Right lobe of liver (tissue), 4 donors: ENCODE results near the gene UCHL5.

Experiments
- CTCF ChIP-seq, 4 donors: fragments of 200-600 bp in 3 of 4; fragments of 450-650 bp in 1 of 4; IDR thresholded peaks; one replicate each; pipeline versions ENCODE4 v1.5.1 to v1.8.0; 2016 to 2022; ENCODE audit warnings: antibody characterized with exemption in 4 of 4, mild to moderate bottlenecking in 2 of 4
- POLR2A ChIP-seq: fragments of 450-650 bp; IDR thresholded peaks from one replicate; pipeline ENCODE4 v1.6.1; 2017; ENCODE audit warnings: antibody characterized with exemption, mild to moderate bottlenecking
- donor health status: DM: no; HTN: no; CAD: no.
- donor health status: DM: no; HTN: no; CAD: no.
- donor health status: DM: no; HTN: yes; CAD: no.

DNA sequence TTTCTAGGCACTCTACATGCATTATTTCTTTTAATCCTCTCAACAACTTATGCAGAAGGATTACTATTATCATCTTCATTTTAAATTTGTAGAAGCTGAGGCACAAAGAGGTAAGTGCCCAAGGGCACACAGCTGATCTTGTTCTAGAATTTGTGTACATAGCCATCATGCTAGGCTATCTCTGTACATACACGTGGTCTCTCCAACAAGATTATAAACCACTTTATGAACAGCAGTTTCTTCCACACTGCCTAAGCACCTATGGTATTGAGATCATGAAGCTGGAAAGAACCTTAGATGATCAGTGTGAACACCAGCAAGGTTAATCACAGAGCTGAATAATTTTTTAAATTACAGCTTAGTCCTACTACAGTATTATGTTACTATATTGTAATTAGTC, 28.9 kb downstream of the UCHL5 start:
- TF ChIP-seq CTCF (IDR thresholded peaks at IDR 0.05), result no peak
- no peak for TF ChIP-seq POLR2A
